ENCODE measurements around the gene RAD51AP1. TPM values are rescaled to one million over a fixed set of nuclear protein-coding genes. Genes with fewer than 3 reads are reported as not detected.

Gene RAD51AP1
- polyA plus RNA-seq, 3 donors: 1.0 to 1.4 (median 1.3) TPM

DNA sequence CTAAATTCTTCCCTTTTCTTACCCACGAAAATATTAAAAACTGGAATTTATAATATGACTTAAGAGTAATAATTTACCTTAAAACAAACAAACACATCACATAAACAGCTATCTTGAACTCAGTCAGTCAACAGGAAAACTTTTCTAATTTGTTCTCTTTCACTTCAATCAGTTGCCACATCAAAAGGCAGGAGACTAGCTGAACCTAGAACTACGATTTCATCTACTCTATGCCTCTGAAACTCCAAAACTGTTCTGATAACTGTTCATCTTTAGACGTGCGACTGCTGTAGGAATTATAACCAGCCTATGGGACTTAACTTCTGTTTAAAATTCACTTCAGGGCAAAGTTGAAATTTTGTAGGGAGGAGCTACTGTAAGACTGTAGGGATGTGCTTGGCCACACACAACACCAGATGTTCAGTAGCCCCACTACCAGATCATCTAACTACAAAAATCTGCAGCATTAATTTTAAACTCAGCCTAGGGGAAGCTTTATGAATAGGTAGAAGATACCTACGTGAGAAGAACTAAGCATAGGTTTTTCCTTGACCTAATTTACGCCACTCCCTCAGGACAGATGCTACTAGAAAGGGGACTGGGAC lies 7.6 kb upstream of the RAD51AP1 start:
- H3K4me3 ChIP-seq (replicated peaks in 1 of 3; ENCODE audit: low read depth in 2 of 3, low read length in 3 of 3): no peak overlapping the region
- H4K20me1 ChIP-seq (ENCODE audit: insufficient read depth, low read length): no peaks in the 10 kb centered on the region
- Mint-ChIP-seq H3K4me3 (no peak overlapping the region), H3K9me3 (no peaks in the 10 kb centered on the region), H3K27ac (no peak overlapping the region), H3K27me3 (ENCODE audit: low read depth in 3 of 3) (no peaks in the 10 kb centered on the region), H3K4me1 (no peaks in the 10 kb centered on the region), H3K36me3 (peaks cover 22 to 30% of the 10 kb centered on the region in 2 donors)
- no peaks in the 10 kb centered on the region for H3K9me3 ChIP-seq (replicated peaks in 1 of 2; ENCODE audit: control insufficient read depth in 1 of 2, insufficient read depth in 1 of 2, low read length in 2 of 2)
- 75% methylated on average over 1 of the region's 6 CpGs for WGBS (ENCODE audit: insufficient coverage)
- peaks cover 54 to 86% of the 10 kb centered on the region in 2 donors for H3K36me3 ChIP-seq (replicated peaks in 1 of 2; ENCODE audit: control insufficient read depth in 1 of 2, insufficient read depth in 2 of 2, low read length in 2 of 2)
- no peaks in the 10 kb centered on the region for H3K4me1 ChIP-seq (ENCODE audit: control insufficient read depth in 1 of 2, insufficient read depth in 2 of 2, low read length in 2 of 2)
- H3K79me2 ChIP-seq (ENCODE audit: insufficient read depth, low read length): peaks cover 10% of the 10 kb centered on the region
- intact Hi-C loops (cut with micrococcal nuclease): loop anchor here (10.0 kb wide), 2 partner anchors 206 to 656 kb away; partner anchors contain the start of genes PARP11 (in 2 of the 2) and TIGAR (in 1 of the 2)
- no peak for DNase-seq
- H3K4me2 ChIP-seq (replicated peaks; ENCODE audit: extremely low read depth, low read length, poor library complexity, severe bottlenecking): no peak overlapping the region
- no peaks in the 10 kb centered on the region for H3K27me3 ChIP-seq (ENCODE audit: control insufficient read depth in 2 of 2, insufficient read depth in 2 of 2, low read length in 2 of 2)
- no peak overlapping the region for H2AFZ ChIP-seq (ENCODE audit: insufficient read depth, low read depth, low read length, poor library complexity, severe bottlenecking)
- H3K9ac ChIP-seq (ENCODE audit: insufficient read depth, low read length, poor library complexity, severe bottlenecking): no peak overlapping the region
- no peak overlapping the region for H3K27ac ChIP-seq (ENCODE audit: low read depth in 1 of 2, low read length in 2 of 2)
- TF ChIP-seq CTCF (IDR thresholded peaks at IDR 0.05): no peak

DNA sequence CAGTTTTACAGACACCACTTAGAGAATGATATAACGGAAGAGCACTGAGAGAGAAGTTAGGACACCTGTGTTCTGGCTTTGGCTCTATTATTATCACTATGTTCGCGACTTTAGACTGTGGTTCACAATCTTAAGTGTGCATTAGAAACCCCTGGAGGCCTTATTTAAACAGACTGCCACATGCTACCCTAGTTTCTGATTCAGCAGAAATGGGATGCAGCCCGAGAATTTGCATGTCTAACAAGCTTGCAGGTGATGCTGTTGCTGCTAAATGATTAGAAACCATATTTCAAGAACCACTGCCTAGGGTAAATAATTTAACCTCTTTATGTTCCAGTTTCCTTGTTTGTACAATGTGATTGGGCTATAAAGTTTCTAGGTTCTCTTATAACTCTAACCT lies 3.6 kb upstream of the RAD51AP1 start:
- Mint-ChIP-seq H3K27me3 (ENCODE audit: low read depth in 3 of 3) (no peaks in the 10 kb centered on the region), H3K36me3 (peaks cover 6 to 7% of the 10 kb centered on the region in 2 donors), H3K4me1 (peaks cover 23% of the 10 kb centered on the region), H3K9me3 (no peaks in the 10 kb centered on the region), H3K4me3 (no peak overlapping the region), H3K27ac (no peak overlapping the region)
- H2AFZ ChIP-seq (ENCODE audit: insufficient read depth, low read depth, low read length, poor library complexity, severe bottlenecking): no peak overlapping the region
- H3K27ac ChIP-seq (ENCODE audit: low read depth in 1 of 2, low read length in 2 of 2): no peak overlapping the region
- peaks cover 36 to 59% of the 10 kb centered on the region in 2 donors for H3K36me3 ChIP-seq (replicated peaks in 1 of 2; ENCODE audit: control insufficient read depth in 1 of 2, insufficient read depth in 2 of 2, low read length in 2 of 2)
- H3K9me3 ChIP-seq (replicated peaks in 1 of 2; ENCODE audit: control insufficient read depth in 1 of 2, insufficient read depth in 1 of 2, low read length in 2 of 2): no peaks in the 10 kb centered on the region
- no peak for TF ChIP-seq CTCF (IDR thresholded peaks at IDR 0.05)
- no peak overlapping the region for H3K4me3 ChIP-seq (replicated peaks in 1 of 3; ENCODE audit: low read depth in 2 of 3, low read length in 3 of 3)
- no peaks in the 10 kb centered on the region for H4K20me1 ChIP-seq (ENCODE audit: insufficient read depth, low read length)
- 100% methylated on average over 2 of the region's 4 CpGs for WGBS (ENCODE audit: insufficient coverage)
- peaks cover 46% of the 10 kb centered on the region for H3K79me2 ChIP-seq (ENCODE audit: insufficient read depth, low read length)
- H3K27me3 ChIP-seq (ENCODE audit: control insufficient read depth in 2 of 2, insufficient read depth in 2 of 2, low read length in 2 of 2): no peaks in the 10 kb centered on the region
- H3K4me1 ChIP-seq (ENCODE audit: control insufficient read depth in 1 of 2, insufficient read depth in 2 of 2, low read length in 2 of 2): peaks cover 10 to 24% of the 10 kb centered on the region in 2 donors
- H3K9ac ChIP-seq (ENCODE audit: insufficient read depth, low read length, poor library complexity, severe bottlenecking): no peak overlapping the region
- H3K4me2 ChIP-seq (replicated peaks; ENCODE audit: extremely low read depth, low read length, poor library complexity, severe bottlenecking): no peak overlapping the region
- DNase-seq: no peak
- intact Hi-C loops (cut with micrococcal nuclease): loop anchor here (10.0 kb wide), 2 partner anchors 210 to 660 kb away; partner anchors contain the start of genes PARP11 (in 2 of the 2) and TIGAR (in 1 of the 2)
